Liver (tissue), 9 donors: Measurements from ENCODE around the gene CYP3A4. TPM values are rescaled to one million over a fixed set of nuclear protein-coding genes. Genes with fewer than 3 reads are reported as not detected.

Experiments used
- DNase-seq: peaks from one replicate; pipeline ENCODE4 v3.0.0-alpha.2; 2017; ENCODE audit warnings: low spot score
- H3K27ac ChIP-seq, 2 donors: one replicate each; pipeline ENCODE4 v1.7.0; 2013; ENCODE audit warnings: inconsistent platforms in 2 of 2, low read length in 2 of 2, control low read depth in 1 of 2, low read depth in 1 of 2, mild to moderate bottlenecking in 1 of 2
- H3K27me3 ChIP-seq, 4 donors: one replicate each; pipeline versions ENCODE4 v1.6.1 to v1.7.0; 2013; ENCODE audit warnings: low read length in 3 of 4, inconsistent platforms in 1 of 4, mild to moderate bottlenecking in 1 of 4, moderate library complexity in 1 of 4; ENCODE audit not compliant: control insufficient read depth in 4 of 4, insufficient read depth in 4 of 4
- H3K36me3 ChIP-seq, 4 donors: one replicate each; pipeline versions ENCODE4 v1.6.1 to v1.7.0; 2013; ENCODE audit warnings: low read length in 3 of 4, mild to moderate bottlenecking in 3 of 4, low read depth in 1 of 4, moderate library complexity in 1 of 4; ENCODE audit not compliant: control insufficient read depth in 4 of 4, insufficient read depth in 3 of 4
- H3K4me1 ChIP-seq, 4 donors: one replicate each; pipeline versions ENCODE4 v1.6.1 to v1.7.0; 2013; ENCODE audit warnings: low read length in 3 of 4, mild to moderate bottlenecking in 3 of 4, moderate library complexity in 1 of 4; ENCODE audit not compliant: control insufficient read depth in 4 of 4, insufficient read depth in 4 of 4
- H3K4me3 ChIP-seq, 3 donors: one replicate each; pipeline versions ENCODE4 v1.6.1 to v1.7.0; 2013; ENCODE audit warnings: low read length in 3 of 3, control low read depth in 1 of 3, low read depth in 1 of 3, mild to moderate bottlenecking in 1 of 3
- H3K9ac ChIP-seq, 2 donors: one replicate each; pipeline ENCODE4 v1.7.0; 2013; ENCODE audit warnings: low read length in 2 of 2, mild to moderate bottlenecking in 2 of 2, moderate library complexity in 2 of 2, control low read depth in 1 of 2, low read depth in 1 of 2
- H3K9me3 ChIP-seq, 4 donors: one replicate each; pipeline versions ENCODE4 v1.6.1 to v1.7.0; 2013; ENCODE audit warnings: low read length in 3 of 4; ENCODE audit not compliant: control insufficient read depth in 4 of 4
- ATF3 ChIP-seq: IDR thresholded peaks from 2 replicates; pipeline ENCODE4 v1.6.1; 2016; ENCODE audit warnings: antibody characterized with exemption
- EGR1 ChIP-seq, 2 donors: IDR thresholded peaks; 2 replicates each; pipeline ENCODE4 v1.6.1; 2016 to 2018; ENCODE audit warnings: antibody characterized with exemption in 2 of 2, low read depth in 2 of 2
- FOXA1 ChIP-seq: IDR thresholded peaks from 2 replicates; pipeline ENCODE4 v1.6.1; 2016; ENCODE audit warnings: antibody characterized with exemption
- FOXA2 ChIP-seq: IDR thresholded peaks from 2 replicates; pipeline ENCODE4 v1.6.1; 2016; ENCODE audit warnings: antibody characterized with exemption
- GABPA ChIP-seq, 2 donors: IDR thresholded peaks in 1 of 2; conservative IDR thresholded peaks in 1 of 2; 2 replicates each; pipeline ENCODE4 v1.6.1; 2016; ENCODE audit warnings: antibody characterized with exemption in 2 of 2, mild to moderate bottlenecking in 1 of 2, moderate library complexity in 1 of 2
- HNF4A ChIP-seq, 2 donors: conservative IDR thresholded peaks; 2 replicates each; pipeline ENCODE4 v1.6.1; 2016; ENCODE audit warnings: antibody characterized with exemption in 2 of 2, mild to moderate bottlenecking in 2 of 2
- HNF4G ChIP-seq: IDR thresholded peaks from 2 replicates; pipeline ENCODE4 v1.6.1; 2016; ENCODE audit warnings: antibody characterized with exemption
- JUND ChIP-seq, 2 donors: IDR thresholded peaks; 2 replicates each; pipeline ENCODE4 v1.6.1; 2016; ENCODE audit warnings: antibody characterized with exemption in 2 of 2
- MAX ChIP-seq: IDR thresholded peaks from 2 replicates; pipeline ENCODE4 v1.6.1; 2016; ENCODE audit warnings: antibody characterized with exemption
- NR2F2 ChIP-seq: IDR thresholded peaks from 2 replicates; pipeline ENCODE4 v1.6.1; 2016; ENCODE audit warnings: antibody characterized with exemption
- RAD21 ChIP-seq, 2 donors: IDR thresholded peaks; 2 replicates each; pipeline ENCODE4 v1.6.1; 2016; ENCODE audit warnings: antibody characterized with exemption in 2 of 2, mild to moderate bottlenecking in 2 of 2
- REST ChIP-seq: IDR thresholded peaks from 2 replicates; pipeline ENCODE4 v1.6.1; 2016; ENCODE audit warnings: antibody characterized with exemption, mild to moderate bottlenecking
- RXRA ChIP-seq, 2 donors: IDR thresholded peaks; 2 replicates each; pipeline ENCODE4 v1.6.1; 2017 to 2018; ENCODE audit warnings: antibody characterized with exemption in 2 of 2, mild to moderate bottlenecking in 1 of 2
- SP1 ChIP-seq: IDR thresholded peaks from 2 replicates; pipeline ENCODE4 v1.6.1; 2018; ENCODE audit warnings: antibody characterized with exemption, mild to moderate bottlenecking
- TAF1 ChIP-seq: conservative IDR thresholded peaks from 2 replicates; pipeline ENCODE4 v1.6.1; 2016; ENCODE audit warnings: antibody characterized with exemption, mild to moderate bottlenecking
- YY1 ChIP-seq: IDR thresholded peaks from 2 replicates; pipeline ENCODE4 v1.6.1; 2016; ENCODE audit warnings: antibody characterized with exemption, mild to moderate bottlenecking
- ZBTB33 ChIP-seq: IDR thresholded peaks from 2 replicates; pipeline ENCODE4 v1.6.1; 2016; ENCODE audit warnings: antibody characterized with exemption
- WGBS: extraction: QIAGEN DNeasy Blood & Tissue Kit; methylation state at CpG from one replicate; pipeline ENCODE4 v1.1.7; 2013; 5-methylcytosine and 5-hydroxymethylcytosine counted together
- polyA plus RNA-seq, 2 donors: library from polyadenylated mRNA; stranded (reverse) in 1 of 2; unstranded in 1 of 2; fragments of 200-250 nt in 1 of 2; fragments of >200 nt in 1 of 2; fragmentation: Nextera tagmentation in 1 of 2; extraction: Ambion mirVana in 1 of 2; gene quantifications; one replicate each; pipeline versions ENCODE4 v1.2.1 to v1.2.3, GENCODE V29; 2013 to 2015
- total RNA-seq, 2 donors: library from RNA; depleted of rRNA; stranded (reverse); fragments of >200 nt; gene quantifications; one replicate each; pipeline ENCODE4 v1.2.3, GENCODE V29; 2014
- TF ChIP-seq, protein P1 (sequence below): fragments of 150-350 bp; IDR thresholded peaks from 2 replicates; pipeline ENCODE4 v1.5.1; 2017; ENCODE audit warnings: improper control_type of control experiment, low read depth, low read length; ENCODE audit not compliant: missing input control
- donor health status: healthy.
- donor health status: healthy.
- donor health status: healthy.
- donor health status: healthy.
- donor health status: healthy.

CYP3A4 gene
- total and polyA plus RNA-seq, 4 donors, result 0.51 to 1,082 (median 289) TPM

GRCh38 chr7:99768471-99768870 lies 15.5 kb downstream of the CYP3A4 start:
- peaks cover 0 to 40% (median 12%) of the 10 kb centered on the region in 4 donors for H3K36me3 ChIP-seq
- H3K27me3 ChIP-seq, result no peaks in the 10 kb centered on the region
- no peak for TF ChIP-seq JUND (IDR thresholded peaks at IDR 0.05)
- TF ChIP-seq FOXA2, result no peak
- no peak for TF ChIP-seq EGR1 (IDR thresholded peaks at IDR 0.05; ENCODE audit: low read depth in 2 of 2)
- no peak for TF ChIP-seq SP1
- no peak for TF ChIP-seq NR2F2
- TF ChIP-seq HNF4A (conservative IDR thresholded peaks at IDR 0.05), result no peak
- TF ChIP-seq ZBTB33, result no peak
- TF ChIP-seq YY1, result no peak
- WGBS, result 69% methylated on average over 2 of the region's 2 CpGs
- H3K27ac ChIP-seq, result no peak overlapping the region
- peaks cover 0 to 5% (median under 1%) of the 10 kb centered on the region in 4 donors for H3K4me1 ChIP-seq
- H3K4me3 ChIP-seq, result no peak overlapping the region
- no peak overlapping the region for H3K9ac ChIP-seq
- no peaks in the 10 kb centered on the region for H3K9me3 ChIP-seq
- no peak for DNase-seq

DNA sequence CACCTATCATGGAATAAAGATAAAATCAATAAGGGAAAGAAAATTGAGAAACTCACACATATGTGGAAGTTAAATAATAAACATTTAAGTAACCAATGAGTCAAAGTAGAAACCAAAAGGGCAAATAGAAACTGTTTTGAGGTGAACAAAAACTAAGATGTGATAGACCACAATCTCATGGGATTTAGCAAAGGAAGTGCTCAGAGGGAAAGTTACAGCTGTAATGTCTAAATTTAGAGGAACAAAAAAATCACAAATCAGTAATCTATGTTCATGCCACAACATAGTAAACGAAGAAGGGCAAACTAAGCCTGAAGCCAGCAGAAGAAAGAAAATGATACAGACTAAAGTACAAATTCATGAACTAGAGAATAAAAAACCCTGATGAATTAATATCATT lies 16.3 kb downstream of the CYP3A4 start:
- WGBS, result 65% methylated on average over 1 of the region's 1 CpG
- H3K27me3 ChIP-seq, result no peaks in the 10 kb centered on the region
- no peak overlapping the region for H3K4me3 ChIP-seq
- TF ChIP-seq FOXA1, result no peak
- no peak for TF ChIP-seq REST
- no peak for TF ChIP-seq NR2F2
- no peak for TF ChIP-seq ATF3
- no peak for TF ChIP-seq RXRA (IDR thresholded peaks at IDR 0.05)
- TF ChIP-seq HNF4A (conservative IDR thresholded peaks at IDR 0.05), result no peak
- no peak for TF ChIP-seq FOXA2
- no peak for TF ChIP-seq JUND (IDR thresholded peaks at IDR 0.05)
- TF ChIP-seq SP1, result no peak
- TF ChIP-seq GABPA (IDR thresholded peaks at IDR 0.05 in 1 of 2, conservative IDR thresholded peaks at IDR 0.05 in 1 of 2), result no peak
- no peak for TF ChIP-seq HNF4G
- TF ChIP-seq TAF1, result no peak
- no peak for TF ChIP-seq RAD21 (IDR thresholded peaks at IDR 0.05)
- TF ChIP-seq MAX, result no peak
- TF ChIP-seq YY1, result no peak
- TF ChIP-seq ZBTB33, result no peak
- TF ChIP-seq, protein P1, sequence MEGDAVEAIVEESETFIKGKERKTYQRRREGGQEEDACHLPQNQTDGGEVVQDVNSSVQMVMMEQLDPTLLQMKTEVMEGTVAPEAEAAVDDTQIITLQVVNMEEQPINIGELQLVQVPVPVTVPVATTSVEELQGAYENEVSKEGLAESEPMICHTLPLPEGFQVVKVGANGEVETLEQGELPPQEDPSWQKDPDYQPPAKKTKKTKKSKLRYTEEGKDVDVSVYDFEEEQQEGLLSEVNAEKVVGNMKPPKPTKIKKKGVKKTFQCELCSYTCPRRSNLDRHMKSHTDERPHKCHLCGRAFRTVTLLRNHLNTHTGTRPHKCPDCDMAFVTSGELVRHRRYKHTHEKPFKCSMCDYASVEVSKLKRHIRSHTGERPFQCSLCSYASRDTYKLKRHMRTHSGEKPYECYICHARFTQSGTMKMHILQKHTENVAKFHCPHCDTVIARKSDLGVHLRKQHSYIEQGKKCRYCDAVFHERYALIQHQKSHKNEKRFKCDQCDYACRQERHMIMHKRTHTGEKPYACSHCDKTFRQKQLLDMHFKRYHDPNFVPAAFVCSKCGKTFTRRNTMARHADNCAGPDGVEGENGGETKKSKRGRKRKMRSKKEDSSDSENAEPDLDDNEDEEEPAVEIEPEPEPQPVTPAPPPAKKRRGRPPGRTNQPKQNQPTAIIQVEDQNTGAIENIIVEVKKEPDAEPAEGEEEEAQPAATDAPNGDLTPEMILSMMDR, result no peak
- no peak for TF ChIP-seq EGR1 (IDR thresholded peaks at IDR 0.05; ENCODE audit: low read depth in 2 of 2)
- H3K9ac ChIP-seq, result no peak overlapping the region
- DNase-seq, result no peak
- peaks cover 0 to 5% (median under 1%) of the 10 kb centered on the region in 4 donors for H3K4me1 ChIP-seq
- no peaks in the 10 kb centered on the region for H3K9me3 ChIP-seq
- no peak overlapping the region for H3K27ac ChIP-seq
- H3K36me3 ChIP-seq, result peaks cover 0 to 48% (median 14%) of the 10 kb centered on the region in 4 donors
